ENCODE results near the gene SNX13.

SNX13 gene

DNA sequence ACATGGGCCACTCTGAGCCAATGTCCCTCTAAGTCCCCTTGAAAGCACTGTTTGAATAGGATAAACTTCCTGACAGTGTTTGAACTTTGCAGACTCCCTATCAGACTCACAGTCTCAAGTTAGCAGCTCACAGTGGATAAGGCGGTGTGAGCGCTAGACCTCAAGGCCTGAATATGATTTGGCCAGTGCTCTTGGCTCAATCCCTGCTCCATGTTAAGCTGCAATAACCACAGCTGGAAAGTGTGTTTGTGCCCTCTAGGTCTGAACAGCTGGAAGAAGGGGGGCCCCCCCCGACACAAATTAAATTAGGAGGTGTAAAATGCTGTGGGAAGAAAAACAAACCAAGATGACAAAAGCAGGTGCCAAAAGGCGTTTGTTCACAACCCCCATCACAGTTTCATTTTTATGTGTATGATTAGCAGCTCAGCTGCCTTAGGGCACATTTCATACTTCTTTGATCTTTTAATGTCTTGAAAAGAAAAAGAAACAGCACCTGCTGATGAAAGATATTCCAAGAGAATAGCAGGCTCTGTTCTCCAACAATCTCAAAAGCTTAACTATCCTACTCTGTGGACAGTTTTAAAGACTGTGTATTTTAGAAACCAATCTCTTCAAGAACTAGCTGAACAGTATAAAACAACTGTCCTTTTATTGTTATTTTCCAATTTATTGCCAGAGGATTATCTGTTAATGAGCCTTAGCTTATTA is 167.6 kb downstream of the SNX13 start:
- Histone ChIP-seq H3K9ac (ENCODE audit: low read length) (no peak overlapping the region), H3K79me2 (ENCODE audit: control insufficient read depth, insufficient read depth, low read length) (no peaks in the 10 kb centered on the region), H3K27me3 (ENCODE audit: insufficient read depth, low read length, poor library complexity) (no peaks in the 10 kb centered on the region), H4K5ac (ENCODE audit: low read length) (no peak overlapping the region), H3K4me1 (ENCODE audit: control insufficient read depth, low read depth, low read length) (peaks cover 4% of the 10 kb centered on the region), H2BK120ac (ENCODE audit: low read depth, low read length) (no peak overlapping the region), H2AK5ac (ENCODE audit: low read length) (no peak overlapping the region), H3K79me1 (ENCODE audit: low read length) (no peaks in the 10 kb centered on the region), H3K23ac (ENCODE audit: low read length) (no peak overlapping the region), H3K4ac (ENCODE audit: low read depth, low read length) (no peak overlapping the region), H3K27ac (ENCODE audit: low read depth, low read length) (no peak overlapping the region), H2BK5ac (ENCODE audit: low read length) (no peak overlapping the region), H3K56ac (ENCODE audit: low read length) (no peak overlapping the region), H3K18ac (ENCODE audit: low read length) (peak overlapping the region; percentile 68), H3K4me2 (ENCODE audit: low read length) (no peak overlapping the region), H2BK15ac (replicated peaks; ENCODE audit: low read depth) (no peak overlapping the region), H3K36me3 (ENCODE audit: control insufficient read depth, insufficient read depth, low read length) (no peaks in the 10 kb centered on the region), H3K4me3 (ENCODE audit: low read length) (no peak overlapping the region), H4K8ac (ENCODE audit: low read depth, low read length) (no peak overlapping the region)
- DNase-seq: peak; percentile 51
- WGBS (ENCODE audit: extremely low coverage, insufficient coverage, low lambda C conversion rate): no CpG with 5 or more reads among the region's 4 CpGs

DNA sequence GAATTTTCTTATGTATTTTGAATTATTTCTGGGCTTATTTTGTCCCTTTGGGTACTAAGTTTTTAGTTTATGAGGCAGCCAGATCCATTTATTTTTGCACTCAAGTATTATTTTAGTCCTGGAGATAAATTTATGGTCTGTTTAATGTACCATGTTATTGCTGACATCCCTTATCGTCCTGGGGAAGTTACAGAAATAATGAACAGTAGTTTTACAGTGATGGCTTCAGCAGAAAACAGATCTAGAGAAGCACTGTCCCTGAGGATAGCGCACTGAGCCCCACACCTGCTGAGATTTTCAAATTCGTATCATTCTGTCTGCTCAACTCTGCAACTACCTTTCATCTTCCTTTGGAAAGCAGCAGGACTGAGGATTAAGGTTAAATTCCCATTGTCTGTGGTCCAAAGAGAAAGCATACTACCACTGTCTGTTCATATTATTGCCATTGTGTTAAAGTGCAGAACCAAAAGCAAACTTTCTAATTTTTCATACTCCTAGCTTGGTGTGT is 168.3 kb downstream of the SNX13 start:
- no peak overlapping the region for H3K4me2 ChIP-seq (ENCODE audit: low read length)
- H3K36me3 ChIP-seq (ENCODE audit: control insufficient read depth, insufficient read depth, low read length): no peaks in the 10 kb centered on the region
- H3K9ac ChIP-seq (ENCODE audit: low read length): no peak overlapping the region
- H2BK120ac ChIP-seq (ENCODE audit: low read depth, low read length): no peak overlapping the region
- H2BK15ac ChIP-seq (replicated peaks; ENCODE audit: low read depth): no peak overlapping the region
- no peak overlapping the region for H3K27ac ChIP-seq (ENCODE audit: low read depth, low read length)
- no peak for DNase-seq
- no peak overlapping the region for H3K4ac ChIP-seq (ENCODE audit: low read depth, low read length)
- no peaks in the 10 kb centered on the region for H3K27me3 ChIP-seq (ENCODE audit: insufficient read depth, low read length, poor library complexity)
- H3K4me1 ChIP-seq (ENCODE audit: control insufficient read depth, low read depth, low read length): peaks cover 4% of the 10 kb centered on the region
- H3K18ac ChIP-seq (ENCODE audit: low read length): peak overlapping the region; percentile 68
- no peak overlapping the region for H3K4me3 ChIP-seq (ENCODE audit: low read length)
- WGBS (ENCODE audit: extremely low coverage, insufficient coverage, low lambda C conversion rate): no CpG with 5 or more reads among the region's 3 CpGs
- H2BK5ac ChIP-seq (ENCODE audit: low read length): no peak overlapping the region
- H3K79me1 ChIP-seq (ENCODE audit: low read length): no peaks in the 10 kb centered on the region
- H4K5ac ChIP-seq (ENCODE audit: low read length): no peak overlapping the region
- H3K23ac ChIP-seq (ENCODE audit: low read length): no peak overlapping the region
- H3K79me2 ChIP-seq (ENCODE audit: control insufficient read depth, insufficient read depth, low read length): no peaks in the 10 kb centered on the region
- no peak overlapping the region for H3K56ac ChIP-seq (ENCODE audit: low read length)
- no peak overlapping the region for H4K8ac ChIP-seq (ENCODE audit: low read depth, low read length)
- H2AK5ac ChIP-seq (ENCODE audit: low read length): no peak overlapping the region

DNA sequence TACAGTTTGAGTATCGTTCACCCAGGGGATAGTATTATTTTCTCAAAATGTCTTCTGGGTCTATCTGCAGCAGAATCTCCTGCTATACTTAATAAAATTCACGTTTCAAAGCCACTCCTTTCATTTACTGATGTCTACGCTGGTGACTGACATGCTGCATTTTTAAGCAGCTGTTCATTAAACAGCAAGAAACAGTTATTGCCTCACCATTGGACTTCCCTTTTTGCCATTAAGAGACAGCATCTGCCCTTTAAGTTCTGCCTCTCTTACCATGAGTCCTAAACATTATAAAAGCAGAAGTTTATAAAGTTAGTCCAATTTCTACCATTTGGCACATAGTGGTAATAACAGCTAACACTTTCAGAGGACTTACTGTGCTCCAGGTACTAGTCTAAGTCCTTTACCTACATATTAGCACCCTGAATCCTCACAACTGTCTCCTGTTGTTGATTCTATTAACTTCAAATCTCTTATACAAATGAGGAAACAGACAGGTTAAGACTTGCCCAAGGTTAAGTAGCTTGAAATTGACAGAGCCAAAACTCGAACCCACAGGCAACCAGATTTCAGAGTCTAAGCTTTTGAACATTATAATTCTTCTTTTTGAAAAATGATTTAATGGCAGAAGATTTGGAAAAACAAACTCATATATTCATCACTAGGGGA is 169.5 kb downstream of the SNX13 start:
- Histone ChIP-seq H3K27ac (ENCODE audit: low read depth, low read length) (no peak overlapping the region), H3K4me2 (ENCODE audit: low read length) (no peak overlapping the region), H2BK120ac (ENCODE audit: low read depth, low read length) (no peak overlapping the region), H3K56ac (ENCODE audit: low read length) (no peak overlapping the region), H3K27me3 (ENCODE audit: insufficient read depth, low read length, poor library complexity) (no peaks in the 10 kb centered on the region), H3K36me3 (ENCODE audit: control insufficient read depth, insufficient read depth, low read length) (no peaks in the 10 kb centered on the region), H3K79me2 (ENCODE audit: control insufficient read depth, insufficient read depth, low read length) (no peaks in the 10 kb centered on the region), H3K23ac (ENCODE audit: low read length) (no peak overlapping the region), H3K9ac (ENCODE audit: low read length) (no peak overlapping the region), H3K4me3 (ENCODE audit: low read length) (no peak overlapping the region), H4K8ac (ENCODE audit: low read depth, low read length) (no peak overlapping the region), H3K4ac (ENCODE audit: low read depth, low read length) (no peak overlapping the region), H3K79me1 (ENCODE audit: low read length) (no peaks in the 10 kb centered on the region), H3K18ac (ENCODE audit: low read length) (no peak overlapping the region), H4K5ac (ENCODE audit: low read length) (no peak overlapping the region), H3K4me1 (ENCODE audit: control insufficient read depth, low read depth, low read length) (peaks cover 4% of the 10 kb centered on the region), H2BK15ac (replicated peaks; ENCODE audit: low read depth) (no peak overlapping the region), H2BK5ac (ENCODE audit: low read length) (no peak overlapping the region), H2AK5ac (ENCODE audit: low read length) (no peak overlapping the region)
- DNase-seq: no peak
- no CpG with 5 or more reads among the region's 4 CpGs for WGBS (ENCODE audit: extremely low coverage, insufficient coverage, low lambda C conversion rate)

DNA sequence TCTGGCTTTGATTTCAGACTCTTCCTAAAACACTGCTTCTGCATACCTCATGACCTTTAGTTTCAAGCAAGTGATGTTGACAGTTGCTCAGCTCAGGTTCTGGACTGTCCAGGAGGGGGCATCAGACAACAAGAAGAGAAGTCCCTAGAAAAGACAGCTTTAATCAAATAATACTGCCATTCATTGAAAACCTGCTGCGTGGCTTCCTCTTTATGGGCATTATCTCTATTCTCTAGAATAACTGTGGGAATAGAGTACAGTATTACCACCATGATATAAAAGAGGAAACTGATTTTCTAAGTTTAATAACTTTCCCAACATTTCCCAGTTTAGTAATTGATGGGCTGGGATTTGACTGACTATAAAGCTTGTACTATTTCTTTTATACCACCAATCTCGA is 170.4 kb downstream of the SNX13 start:
- no CpG with 5 or more reads among the region's 2 CpGs for WGBS (ENCODE audit: extremely low coverage, insufficient coverage, low lambda C conversion rate)
- Histone ChIP-seq H3K79me1 (ENCODE audit: low read length) (no peaks in the 10 kb centered on the region), H3K27me3 (ENCODE audit: insufficient read depth, low read length, poor library complexity) (no peaks in the 10 kb centered on the region)

DNA sequence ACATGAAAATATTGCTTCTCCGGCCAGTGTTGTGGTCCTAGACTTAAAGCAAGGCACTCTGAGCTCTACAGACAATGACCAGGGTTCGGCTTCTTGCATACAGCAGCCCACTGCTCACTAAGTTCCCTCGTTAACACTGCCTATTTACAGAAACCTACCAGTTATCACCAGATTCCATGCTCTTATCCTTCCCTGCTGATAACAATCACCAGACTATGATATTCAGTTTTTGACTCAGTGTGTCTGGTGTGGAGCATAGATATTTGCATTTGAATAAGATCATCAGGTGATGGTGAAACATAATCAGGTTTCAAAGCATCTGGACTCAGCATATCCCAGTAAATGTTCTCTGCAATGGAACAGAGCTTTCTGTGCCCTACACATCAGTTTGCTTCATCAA is 182.3 kb downstream of the SNX13 start:
- H3K4me2 ChIP-seq (ENCODE audit: low read length): no peak overlapping the region
- H3K79me2 ChIP-seq (ENCODE audit: control insufficient read depth, insufficient read depth, low read length): no peaks in the 10 kb centered on the region
- WGBS (ENCODE audit: extremely low coverage, insufficient coverage, low lambda C conversion rate): no CpG with 5 or more reads among the region's 3 CpGs
- no peak overlapping the region for H4K8ac ChIP-seq (ENCODE audit: low read depth, low read length)
- no peak overlapping the region for H3K18ac ChIP-seq (ENCODE audit: low read length)
- H3K79me1 ChIP-seq (ENCODE audit: low read length): no peaks in the 10 kb centered on the region
- H2AK5ac ChIP-seq (ENCODE audit: low read length): no peak overlapping the region
- no peak overlapping the region for H2BK5ac ChIP-seq (ENCODE audit: low read length)
- no peak overlapping the region for H3K4me3 ChIP-seq (ENCODE audit: low read length)
- H3K27ac ChIP-seq (ENCODE audit: low read depth, low read length): no peak overlapping the region
- H3K36me3 ChIP-seq (ENCODE audit: control insufficient read depth, insufficient read depth, low read length): no peaks in the 10 kb centered on the region
- H2BK15ac ChIP-seq (replicated peaks; ENCODE audit: low read depth): no peak overlapping the region
- DNase-seq: peak; percentile 27
- H3K27me3 ChIP-seq (ENCODE audit: insufficient read depth, low read length, poor library complexity): no peaks in the 10 kb centered on the region
- no peak overlapping the region for H4K5ac ChIP-seq (ENCODE audit: low read length)
- H3K4me1 ChIP-seq (ENCODE audit: control insufficient read depth, low read depth, low read length): no peaks in the 10 kb centered on the region
- H3K56ac ChIP-seq (ENCODE audit: low read length): no peak overlapping the region
- no peak overlapping the region for H3K4ac ChIP-seq (ENCODE audit: low read depth, low read length)
- H2BK120ac ChIP-seq (ENCODE audit: low read depth, low read length): no peak overlapping the region
- no peak overlapping the region for H3K23ac ChIP-seq (ENCODE audit: low read length)
- H3K9ac ChIP-seq (ENCODE audit: low read length): no peak overlapping the region

More for the DNA sequence above, 170.4 kb downstream of the SNX13 start:
- H3K56ac ChIP-seq (ENCODE audit: low read length): no peak overlapping the region
- H3K9ac ChIP-seq (ENCODE audit: low read length): no peak overlapping the region
- H2BK15ac ChIP-seq (replicated peaks; ENCODE audit: low read depth): no peak overlapping the region
- H3K4ac ChIP-seq (ENCODE audit: low read depth, low read length): no peak overlapping the region
- H3K23ac ChIP-seq (ENCODE audit: low read length): no peak overlapping the region
- no peak overlapping the region for H4K5ac ChIP-seq (ENCODE audit: low read length)
- H3K4me3 ChIP-seq (ENCODE audit: low read length): no peak overlapping the region
- peak; percentile 81 for DNase-seq
- H4K8ac ChIP-seq (ENCODE audit: low read depth, low read length): no peak overlapping the region
- H3K36me3 ChIP-seq (ENCODE audit: control insufficient read depth, insufficient read depth, low read length): no peaks in the 10 kb centered on the region
- no peak overlapping the region for H3K4me2 ChIP-seq (ENCODE audit: low read length)
- peaks cover 4% of the 10 kb centered on the region for H3K4me1 ChIP-seq (ENCODE audit: control insufficient read depth, low read depth, low read length)
- H2BK120ac ChIP-seq (ENCODE audit: low read depth, low read length): no peak overlapping the region
- no peaks in the 10 kb centered on the region for H3K79me2 ChIP-seq (ENCODE audit: control insufficient read depth, insufficient read depth, low read length)
- H3K27ac ChIP-seq (ENCODE audit: low read depth, low read length): no peak overlapping the region
- H2AK5ac ChIP-seq (ENCODE audit: low read length): no peak overlapping the region
- H2BK5ac ChIP-seq (ENCODE audit: low read length): no peak overlapping the region
- no peak overlapping the region for H3K18ac ChIP-seq (ENCODE audit: low read length)
